ENCODE data around the gene NINL. TPM values are rescaled to one million over a fixed set of nuclear protein-coding genes. Genes with fewer than 3 reads are reported as not detected.

NINL gene
- total RNA-seq, 2 donors from 2014 or later = 20.3 to 35.6 TPM

- no peak for TF ChIP-seq CTCF (IDR thresholded peaks at IDR 0.05)
- H3K27ac ChIP-seq = no peak overlapping the region
- H3K27me3 ChIP-seq (replicated peaks; ENCODE audit: insufficient read depth) = no peaks in the 10 kb centered on the region
- no peak for ATAC-seq (ENCODE audit: insufficient number of reproducible peaks, low FRiP score, low read depth)
- H3K4me3 ChIP-seq = no peak overlapping the region
- H3K36me3 ChIP-seq = no peaks in the 10 kb centered on the region
- no peaks in the 10 kb centered on the region for H3K9me3 ChIP-seq
- peaks cover 8 to 21% of the 10 kb centered on the region in 2 donors for H3K4me1 ChIP-seq (ENCODE audit: control insufficient read depth in 1 of 2, low read depth in 2 of 2)
- DNase-seq (ENCODE audit: low spot score) = no peak
Observed at GRCh38 chr20:25549172-25549773, 36.1 kb downstream of the NINL start.

GRCh38 chr20:25548613-25549086, 36.7 kb downstream of the NINL start:
- H3K36me3 ChIP-seq = no peaks in the 10 kb centered on the region
- peaks cover 8 to 23% of the 10 kb centered on the region in 2 donors for H3K4me1 ChIP-seq (ENCODE audit: control insufficient read depth in 1 of 2, low read depth in 2 of 2)
- no peak for TF ChIP-seq CTCF (IDR thresholded peaks at IDR 0.05)
- no peaks in the 10 kb centered on the region for H3K27me3 ChIP-seq (replicated peaks; ENCODE audit: insufficient read depth)
- no peak for DNase-seq (ENCODE audit: low spot score)
- no peak for ATAC-seq (ENCODE audit: insufficient number of reproducible peaks, low FRiP score, low read depth)
- H3K4me3 ChIP-seq = no peak overlapping the region
- no peaks in the 10 kb centered on the region for H3K9me3 ChIP-seq
- no peak overlapping the region for H3K27ac ChIP-seq

- H3K9me3 ChIP-seq = no peaks in the 10 kb centered on the region
- H3K36me3 ChIP-seq = no peaks in the 10 kb centered on the region
- H3K4me1 ChIP-seq (ENCODE audit: control insufficient read depth in 1 of 2, low read depth in 2 of 2) = peaks cover 10 to 23% of the 10 kb centered on the region in 2 donors
- no peak overlapping the region for H3K4me3 ChIP-seq
- no peak overlapping the region for H3K27ac ChIP-seq
- DNase-seq (ENCODE audit: low spot score) (no peak), ATAC-seq (ENCODE audit: insufficient number of reproducible peaks, low FRiP score, low read depth) (no peak)
- H3K27me3 ChIP-seq (replicated peaks; ENCODE audit: insufficient read depth) = no peaks in the 10 kb centered on the region
- no peak for TF ChIP-seq CTCF (IDR thresholded peaks at IDR 0.05)
Observed at GRCh38 chr20:25547999-25548398, 37.3 kb downstream of the NINL start.

- Histone ChIP-seq H3K27me3 (replicated peaks; ENCODE audit: insufficient read depth) (no peaks in the 10 kb centered on the region), H3K27ac (no peak overlapping the region), H3K4me3 (no peak overlapping the region), H3K4me1 (ENCODE audit: control insufficient read depth in 1 of 2, low read depth in 2 of 2) (peaks cover 10 to 27% of the 10 kb centered on the region in 2 donors), H3K9me3 (no peaks in the 10 kb centered on the region), H3K36me3 (no peaks in the 10 kb centered on the region)
- DNase-seq (ENCODE audit: low spot score) (no peak), ATAC-seq (ENCODE audit: insufficient number of reproducible peaks, low FRiP score, low read depth) (no peak)
- no peak for TF ChIP-seq CTCF (IDR thresholded peaks at IDR 0.05)
Observed at GRCh38 chr20:25547063-25547462, 38.3 kb downstream of the NINL start.

GRCh38 chr20:25546048-25546447, 39.3 kb downstream of the NINL start:
- Histone ChIP-seq H3K27ac (no peak overlapping the region), H3K4me3 (no peak overlapping the region), H3K36me3 (no peaks in the 10 kb centered on the region), H3K27me3 (replicated peaks; ENCODE audit: insufficient read depth) (no peaks in the 10 kb centered on the region), H3K9me3 (no peaks in the 10 kb centered on the region), H3K4me1 (ENCODE audit: control insufficient read depth in 1 of 2, low read depth in 2 of 2) (peaks cover 10 to 31% of the 10 kb centered on the region in 2 donors)
- ATAC-seq (ENCODE audit: insufficient number of reproducible peaks, low FRiP score, low read depth) = no peak
- TF ChIP-seq CTCF (IDR thresholded peaks at IDR 0.05) = no peak
- no peak for DNase-seq (ENCODE audit: low spot score)

Measured in thoracic aorta (tissue), 2 donors.